Neural cell (in vitro differentiated cells): Measurements from ENCODE around the gene MYPN.

Experiments
- EP300 ChIP-seq: fragments of 450-650 bp; conservative IDR thresholded peaks from 2 replicates; pipeline ENCODE4 v1.6.1; 2014; ENCODE audit warnings: antibody characterized with exemption, mild to moderate bottlenecking, moderate library complexity; ENCODE audit not compliant: poor library complexity, severe bottlenecking
- EZH2 ChIP-seq: fragments of 200-600, 300-800 bp; shearing (Covaris generic), sonication (generic); IDR thresholded peaks from 2 replicates; pipeline ENCODE4 v1.6.1; 2014; ENCODE audit warnings: antibody characterized with exemption, low read length, borderline replicate concordance, mild to moderate bottlenecking; ENCODE audit not compliant: insufficient read depth, poor library complexity, severe bottlenecking
- MXI1 ChIP-seq: fragments of 450-650 bp; conservative IDR thresholded peaks from 2 replicates; pipeline ENCODE4 v1.6.1; 2014; ENCODE audit warnings: antibody characterized with exemption, mild to moderate bottlenecking; ENCODE audit not compliant: poor library complexity, severe bottlenecking
- POLR2AphosphoS5 ChIP-seq: IDR thresholded peaks from 2 replicates; pipeline ENCODE4 v1.6.1; 2012
- REST ChIP-seq: IDR thresholded peaks from 2 replicates; pipeline ENCODE4 v1.6.1; 2012; ENCODE audit warnings: borderline replicate concordance
- TF ChIP-seq, protein P1 (sequence below): fragments of 450-650 bp; IDR thresholded peaks from 2 replicates; pipeline ENCODE4 v1.5.1; 2014; ENCODE audit warnings: antibody characterized with exemption, mild to moderate bottlenecking, moderate library complexity; ENCODE audit not compliant: poor library complexity, severe bottlenecking

DNA sequence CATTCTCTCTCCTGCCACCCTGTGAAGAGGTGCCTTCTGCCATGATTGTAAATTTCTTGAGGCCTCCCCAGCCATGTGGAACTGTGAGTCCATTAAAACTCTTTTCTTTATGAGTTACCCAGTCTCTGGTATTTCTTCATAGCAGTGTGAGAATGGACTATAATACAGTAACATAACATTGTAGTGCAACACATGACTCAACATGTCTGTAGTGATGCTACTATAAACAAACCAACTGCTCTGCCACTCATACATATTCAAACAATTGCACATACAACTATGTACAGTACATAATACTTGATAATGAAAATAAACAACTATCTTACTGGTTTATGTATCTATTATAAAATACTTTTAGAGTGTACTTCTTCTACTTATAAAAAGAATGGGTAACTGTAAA lies 115.5 kb downstream of the MYPN start:
- TF ChIP-seq, protein P1, sequence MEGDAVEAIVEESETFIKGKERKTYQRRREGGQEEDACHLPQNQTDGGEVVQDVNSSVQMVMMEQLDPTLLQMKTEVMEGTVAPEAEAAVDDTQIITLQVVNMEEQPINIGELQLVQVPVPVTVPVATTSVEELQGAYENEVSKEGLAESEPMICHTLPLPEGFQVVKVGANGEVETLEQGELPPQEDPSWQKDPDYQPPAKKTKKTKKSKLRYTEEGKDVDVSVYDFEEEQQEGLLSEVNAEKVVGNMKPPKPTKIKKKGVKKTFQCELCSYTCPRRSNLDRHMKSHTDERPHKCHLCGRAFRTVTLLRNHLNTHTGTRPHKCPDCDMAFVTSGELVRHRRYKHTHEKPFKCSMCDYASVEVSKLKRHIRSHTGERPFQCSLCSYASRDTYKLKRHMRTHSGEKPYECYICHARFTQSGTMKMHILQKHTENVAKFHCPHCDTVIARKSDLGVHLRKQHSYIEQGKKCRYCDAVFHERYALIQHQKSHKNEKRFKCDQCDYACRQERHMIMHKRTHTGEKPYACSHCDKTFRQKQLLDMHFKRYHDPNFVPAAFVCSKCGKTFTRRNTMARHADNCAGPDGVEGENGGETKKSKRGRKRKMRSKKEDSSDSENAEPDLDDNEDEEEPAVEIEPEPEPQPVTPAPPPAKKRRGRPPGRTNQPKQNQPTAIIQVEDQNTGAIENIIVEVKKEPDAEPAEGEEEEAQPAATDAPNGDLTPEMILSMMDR = no peak
- TF ChIP-seq POLR2AphosphoS5 = no peak
- no peak for TF ChIP-seq REST
- no peak for TF ChIP-seq MXI1
- no peak for TF ChIP-seq EP300
- no peak for TF ChIP-seq EZH2
